T-helper 17 cell (primary cell): ENCODE results near the gene BTBD9. TPM values are rescaled to one million over a fixed set of nuclear protein-coding genes. Genes with fewer than 3 reads are reported as not detected.

Source experiments
- ATAC-seq: fragments of 150-1000 bp; cut with Tn5 transposase; 2 replicates; pipeline ENCODE4 v1.10.0; 2021; ENCODE audit warnings: mild to moderate bottlenecking, moderate library complexity
- DNase-seq, 3 donors: peaks; one replicate each; pipeline versions ENCODE4 v3.0.0 to v3.0.0-alpha.2; 2020 to 2021
- H3K9me3 ChIP-seq: one replicate; pipeline ENCODE4 v1.7.0; 2013; ENCODE audit warnings: low read length, mild to moderate bottlenecking; ENCODE audit not compliant: control insufficient read depth, poor library complexity, severe bottlenecking
- H3K27ac Mint-ChIP-seq: one replicate; pipeline ENCODE4 v1.8.0; 2022; ENCODE audit warnings: mild to moderate bottlenecking, moderate library complexity, mixed read lengths
- H3K27me3 Mint-ChIP-seq: one replicate; pipeline ENCODE4 v1.8.0; 2022; ENCODE audit warnings: mixed read lengths
- H3K36me3 Mint-ChIP-seq: one replicate; pipeline ENCODE4 v1.8.0; 2022; ENCODE audit warnings: low read depth, mixed read lengths
- H3K4me1 Mint-ChIP-seq: one replicate; pipeline ENCODE4 v1.8.0; 2022; ENCODE audit warnings: mild to moderate bottlenecking, mixed read lengths
- H3K4me3 Mint-ChIP-seq: one replicate; pipeline ENCODE4 v1.8.0; 2022; ENCODE audit warnings: mild to moderate bottlenecking, moderate library complexity, mixed read lengths
- total RNA-seq, 4 donors: library from RNA in 2 of 4; stranded (reverse) in 2 of 4; gene quantifications; one replicate each; pipeline ENCODE4 v1.2.3 and lab custom pipeline; 2022 to 2026

The BTBD9 gene
- total RNA-seq, 2 donors from 2014 or later: 61.3 to 63.5 TPM

DNA sequence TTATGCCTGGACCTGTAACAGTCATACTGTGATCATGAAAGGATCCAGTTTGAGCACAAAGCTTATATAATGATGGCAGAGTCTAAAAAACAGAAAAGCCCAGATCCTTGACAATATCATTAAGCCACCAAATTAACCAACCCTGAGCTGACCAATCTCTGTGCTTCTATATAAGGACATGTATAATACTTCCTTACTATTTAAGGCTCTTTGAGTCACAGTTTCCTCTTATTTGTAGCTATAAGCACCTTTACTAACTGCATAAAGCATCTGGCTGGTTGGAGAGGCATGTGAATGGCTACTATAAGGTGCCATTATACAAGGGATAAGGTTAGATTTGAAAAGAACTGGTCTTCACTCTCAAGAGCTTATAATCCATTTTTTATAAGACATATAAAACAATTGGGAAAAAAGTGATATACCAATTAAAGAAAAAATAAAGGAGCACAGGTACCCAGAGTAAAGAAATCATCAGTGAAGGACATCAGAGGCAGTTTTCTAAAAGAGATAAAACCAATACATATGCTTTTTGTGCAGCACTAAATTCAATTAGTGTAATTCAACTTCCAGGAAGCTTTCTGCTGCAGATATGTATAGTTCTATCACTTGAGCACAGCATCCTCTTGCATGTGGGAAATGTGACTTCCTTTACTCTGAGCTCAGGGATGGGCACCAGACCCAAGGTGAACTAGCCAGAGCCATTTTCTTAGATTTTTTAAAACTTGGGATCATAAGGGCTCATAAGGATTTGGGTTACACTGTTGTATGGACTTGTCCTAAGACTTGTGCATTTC lies 121.0 kb downstream of the BTBD9 start:
- Mint-ChIP-seq H3K4me3 (no peak overlapping the region), H3K4me1 (peaks cover 20% of the 10 kb centered on the region), H3K27me3 (no peaks in the 10 kb centered on the region), H3K27ac (no peak overlapping the region), H3K36me3 (no peaks in the 10 kb centered on the region)
- ATAC-seq: no peak
- no peak for DNase-seq
- no peaks in the 10 kb centered on the region for H3K9me3 ChIP-seq

GRCh38 chr6:38517005-38517404 lies 122.7 kb downstream of the BTBD9 start:
- Mint-ChIP-seq H3K27ac (no peak overlapping the region), H3K36me3 (no peaks in the 10 kb centered on the region), H3K27me3 (no peaks in the 10 kb centered on the region), H3K4me3 (no peak overlapping the region), H3K4me1 (peaks cover 17% of the 10 kb centered on the region)
- DNase-seq (no peak), ATAC-seq (no peak)
- no peaks in the 10 kb centered on the region for H3K9me3 ChIP-seq

DNA sequence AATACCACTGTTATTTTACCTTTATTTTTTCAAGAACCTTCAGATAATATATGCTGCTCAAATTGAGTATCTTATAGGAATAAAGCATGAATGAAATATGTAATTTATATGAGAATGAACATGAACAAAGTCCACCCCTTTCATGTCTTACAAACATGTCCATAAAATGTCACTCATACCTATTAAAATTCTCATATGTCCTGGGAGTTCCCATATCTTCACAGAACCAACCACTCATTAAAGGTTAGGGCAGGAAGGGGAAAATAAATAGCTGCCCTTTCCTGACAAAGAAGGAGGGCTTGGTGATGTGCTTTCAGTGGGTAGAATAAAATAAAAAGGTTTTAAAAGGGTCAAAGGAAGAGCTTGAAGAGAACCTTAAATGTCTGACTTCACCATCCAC lies 125.3 kb downstream of the BTBD9 start:
- H3K4me1 Mint-ChIP-seq: peaks cover 19% of the 10 kb centered on the region
- H3K27me3 Mint-ChIP-seq: no peaks in the 10 kb centered on the region
- DNase-seq (no peak), ATAC-seq (no peak)
- H3K36me3 Mint-ChIP-seq: no peaks in the 10 kb centered on the region
- no peak overlapping the region for H3K27ac Mint-ChIP-seq
- H3K4me3 Mint-ChIP-seq: no peak overlapping the region
- no peaks in the 10 kb centered on the region for H3K9me3 ChIP-seq

GRCh38 chr6:38512211-38512610 lies 127.5 kb downstream of the BTBD9 start:
- no peak overlapping the region for H3K27ac Mint-ChIP-seq
- ATAC-seq (no peak), DNase-seq (no peak)
- H3K27me3 Mint-ChIP-seq: no peaks in the 10 kb centered on the region
- H3K9me3 ChIP-seq: no peaks in the 10 kb centered on the region
- H3K4me1 Mint-ChIP-seq: peaks cover 13% of the 10 kb centered on the region
- H3K36me3 Mint-ChIP-seq: no peaks in the 10 kb centered on the region
- H3K4me3 Mint-ChIP-seq: no peak overlapping the region

DNA sequence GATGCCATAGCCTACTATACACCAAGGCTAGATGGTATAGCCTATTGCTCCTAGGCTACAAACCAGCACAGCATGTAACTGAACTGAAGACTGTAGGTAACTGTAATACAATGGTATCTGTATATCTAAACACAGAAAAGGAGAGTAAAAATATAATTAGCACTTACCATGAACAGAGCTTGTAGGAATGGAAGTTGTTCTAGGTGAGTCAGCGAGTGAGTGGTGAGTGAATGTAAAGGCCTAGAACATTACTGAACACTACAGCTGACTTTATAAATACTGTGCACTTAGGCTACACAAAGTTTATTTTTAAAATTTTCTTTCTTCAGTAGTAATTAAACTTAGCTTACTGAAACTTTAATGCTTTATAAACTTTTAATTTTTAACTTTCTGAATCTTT lies 129.5 kb downstream of the BTBD9 start:
- no peaks in the 10 kb centered on the region for H3K36me3 Mint-ChIP-seq
- H3K27me3 Mint-ChIP-seq: no peaks in the 10 kb centered on the region
- no peak for ATAC-seq
- no peaks in the 10 kb centered on the region for H3K9me3 ChIP-seq
- no peak for DNase-seq
- no peak overlapping the region for H3K27ac Mint-ChIP-seq
- H3K4me1 Mint-ChIP-seq: peaks cover 7% of the 10 kb centered on the region
- no peak overlapping the region for H3K4me3 Mint-ChIP-seq

DNA sequence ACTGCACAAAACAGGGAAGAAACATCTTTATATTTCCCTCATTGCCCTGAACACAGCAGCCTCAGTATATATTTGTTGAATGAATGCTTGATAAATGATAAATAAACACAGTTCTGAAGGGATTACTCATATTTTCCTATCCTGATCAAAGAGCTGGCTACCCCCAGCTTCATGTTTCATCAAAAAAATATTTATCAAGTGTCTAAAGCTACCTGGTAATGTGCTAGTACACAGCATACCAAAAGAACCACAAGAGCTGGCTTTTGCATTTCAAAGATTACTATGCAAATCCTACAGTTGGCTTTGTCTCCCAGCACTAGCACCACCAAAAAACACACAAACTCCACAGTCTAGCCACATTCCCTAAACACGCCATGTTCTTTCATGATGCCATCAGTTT lies 130.0 kb downstream of the BTBD9 start:
- H3K4me3 Mint-ChIP-seq: no peak overlapping the region
- H3K9me3 ChIP-seq: no peaks in the 10 kb centered on the region
- ATAC-seq (no peak), DNase-seq (no peak)
- H3K27me3 Mint-ChIP-seq: no peaks in the 10 kb centered on the region
- no peaks in the 10 kb centered on the region for H3K36me3 Mint-ChIP-seq
- H3K4me1 Mint-ChIP-seq: peaks cover 7% of the 10 kb centered on the region
- no peak overlapping the region for H3K27ac Mint-ChIP-seq

DNA sequence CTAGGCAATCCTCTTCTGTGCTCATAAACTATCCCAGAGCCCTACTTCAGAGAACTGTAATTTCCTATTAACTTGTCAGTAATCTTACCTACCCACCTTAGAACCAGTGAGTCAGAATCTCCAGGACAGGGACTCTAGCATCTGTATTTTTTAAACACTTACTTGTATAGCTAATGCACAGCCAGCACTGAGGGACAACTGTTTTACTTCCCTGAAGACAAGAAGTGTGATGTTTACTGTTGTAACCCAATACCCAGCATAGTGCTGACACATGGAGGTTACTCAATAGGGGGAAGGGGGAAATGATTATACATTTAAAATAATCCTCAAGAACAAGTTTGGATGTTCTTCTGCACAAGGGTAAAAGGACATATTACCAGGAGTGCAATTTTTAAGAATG lies 130.8 kb downstream of the BTBD9 start:
- H3K9me3 ChIP-seq: no peaks in the 10 kb centered on the region
- H3K36me3 Mint-ChIP-seq: no peaks in the 10 kb centered on the region
- DNase-seq (no peak), ATAC-seq (no peak)
- H3K27ac Mint-ChIP-seq: no peak overlapping the region
- no peak overlapping the region for H3K4me3 Mint-ChIP-seq
- H3K4me1 Mint-ChIP-seq: peaks cover 6% of the 10 kb centered on the region
- H3K27me3 Mint-ChIP-seq: no peaks in the 10 kb centered on the region

DNA sequence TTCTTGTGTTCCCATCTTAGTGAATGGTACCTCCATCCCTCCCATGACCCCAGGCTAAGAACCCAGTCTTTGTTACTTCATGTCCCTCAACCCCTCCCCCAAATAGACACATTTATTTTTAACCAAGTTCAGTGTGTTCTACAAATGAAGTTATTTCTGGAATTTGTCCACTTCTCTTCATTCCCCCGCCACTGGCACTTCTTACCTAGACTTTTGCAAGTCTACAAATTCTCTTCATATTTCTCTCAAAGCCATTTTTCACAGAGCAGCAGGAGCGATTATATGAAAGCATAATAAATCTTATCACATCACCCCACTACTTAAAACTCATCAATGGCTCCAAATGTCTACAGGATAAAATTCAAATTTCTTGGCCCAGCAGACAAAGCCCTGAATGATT lies 131.4 kb downstream of the BTBD9 start:
- no peaks in the 10 kb centered on the region for H3K9me3 ChIP-seq
- Mint-ChIP-seq H3K27me3 (no peaks in the 10 kb centered on the region), H3K36me3 (no peaks in the 10 kb centered on the region), H3K27ac (no peak overlapping the region), H3K4me1 (peaks cover 4% of the 10 kb centered on the region), H3K4me3 (no peak overlapping the region)
- ATAC-seq (no peak), DNase-seq (no peak)

GRCh38 chr6:38507173-38507572 lies 132.6 kb downstream of the BTBD9 start:
- ATAC-seq: no peak
- no peaks in the 10 kb centered on the region for H3K36me3 Mint-ChIP-seq
- no peak overlapping the region for H3K4me3 Mint-ChIP-seq
- H3K4me1 Mint-ChIP-seq: peaks cover 4% of the 10 kb centered on the region
- H3K27ac Mint-ChIP-seq: no peak overlapping the region
- DNase-seq: no peak
- no peaks in the 10 kb centered on the region for H3K9me3 ChIP-seq
- H3K27me3 Mint-ChIP-seq: no peaks in the 10 kb centered on the region

DNA sequence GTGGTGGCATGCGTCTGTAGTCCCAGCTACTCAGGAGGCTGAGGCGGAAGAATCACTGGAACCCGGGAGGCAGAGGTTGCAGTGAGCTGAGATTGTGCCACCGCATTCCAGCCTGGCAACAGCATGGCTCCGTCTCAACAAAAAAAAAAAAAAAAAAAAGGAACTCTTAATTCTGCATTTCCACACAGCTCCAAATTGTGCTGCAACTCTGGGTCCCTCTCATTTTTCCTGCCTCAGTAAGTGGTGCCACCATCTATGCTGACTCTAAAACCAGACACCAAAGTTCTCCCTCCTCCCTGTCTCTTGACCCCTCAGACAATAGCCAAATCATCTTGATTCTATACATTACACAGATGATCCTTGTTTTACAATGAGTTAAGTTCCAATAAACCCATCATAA lies 133.9 kb downstream of the BTBD9 start:
- no peaks in the 10 kb centered on the region for H3K9me3 ChIP-seq
- H3K36me3 Mint-ChIP-seq: no peaks in the 10 kb centered on the region
- ATAC-seq (no peak), DNase-seq (no peak)
- no peak overlapping the region for H3K27ac Mint-ChIP-seq
- peaks cover 4% of the 10 kb centered on the region for H3K4me1 Mint-ChIP-seq
- no peak overlapping the region for H3K4me3 Mint-ChIP-seq
- H3K27me3 Mint-ChIP-seq: no peaks in the 10 kb centered on the region

DNA sequence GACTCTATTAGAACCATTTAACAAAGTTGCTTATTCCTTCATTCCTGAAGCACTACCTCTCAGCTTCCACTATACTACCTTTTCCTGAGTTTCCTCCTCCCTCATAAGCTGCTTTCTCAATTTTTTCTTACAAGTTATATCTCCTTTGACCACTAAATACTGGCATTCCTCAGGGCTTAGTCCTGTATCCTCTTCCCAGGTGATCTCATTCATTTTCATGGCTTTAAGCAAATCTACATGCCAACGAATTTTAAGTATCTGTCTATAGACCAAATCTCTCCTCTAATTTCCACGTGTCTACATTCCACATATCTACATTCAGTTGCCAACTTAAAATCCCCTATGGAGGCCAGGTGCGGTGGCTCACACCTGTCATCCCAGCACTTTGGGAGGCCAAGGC lies 134.7 kb downstream of the BTBD9 start:
- DNase-seq (no peak), ATAC-seq (no peak)
- Mint-ChIP-seq H3K4me1 (peaks cover 2% of the 10 kb centered on the region), H3K27ac (no peak overlapping the region), H3K27me3 (no peaks in the 10 kb centered on the region), H3K36me3 (no peaks in the 10 kb centered on the region), H3K4me3 (no peak overlapping the region)
- no peaks in the 10 kb centered on the region for H3K9me3 ChIP-seq

- no peak for ATAC-seq
- H3K36me3 Mint-ChIP-seq: no peaks in the 10 kb centered on the region
Measured at GRCh38 chr6:38503960-38504682, 135.6 kb downstream of the BTBD9 start.

DNA sequence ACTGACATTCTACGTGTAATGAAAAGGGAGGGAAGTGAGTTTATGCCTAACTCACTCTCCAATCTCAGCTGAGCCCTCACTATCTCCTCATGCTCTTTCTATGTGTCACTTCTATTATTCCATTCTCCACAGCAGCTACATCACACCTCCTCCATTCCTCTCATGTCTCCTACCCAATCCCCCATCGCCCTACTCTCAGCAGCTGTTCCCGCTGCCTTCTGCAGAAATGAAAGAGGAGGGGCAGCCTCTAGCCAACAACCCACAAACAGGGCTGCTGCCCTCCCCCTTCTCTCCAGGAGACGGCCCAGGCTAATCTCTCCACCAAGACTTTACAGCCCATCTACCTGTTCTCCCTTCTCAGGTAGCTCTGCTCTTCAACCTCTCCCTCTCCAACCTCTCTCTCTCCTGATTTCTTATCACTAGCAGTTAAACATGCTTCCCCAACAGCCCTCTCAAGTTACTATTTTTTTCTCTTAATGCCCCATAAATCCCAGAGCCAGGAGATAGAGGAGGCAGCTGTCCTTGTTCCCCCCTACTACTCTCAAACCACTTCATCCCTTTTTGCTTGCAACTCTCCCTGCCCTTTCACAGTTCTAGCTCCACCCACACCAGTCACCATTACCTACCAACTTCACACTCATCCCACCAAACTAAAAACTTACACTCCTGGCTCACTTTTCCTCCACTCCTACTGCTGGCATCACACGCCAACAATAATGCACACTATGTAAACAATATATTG lies 136.5 kb downstream of the BTBD9 start:
- ATAC-seq: no peak
- no peak overlapping the region for H3K27ac Mint-ChIP-seq
- no peak overlapping the region for H3K4me3 Mint-ChIP-seq
- H3K9me3 ChIP-seq: no peaks in the 10 kb centered on the region
- no peak for DNase-seq
- H3K4me1 Mint-ChIP-seq: peaks cover 2% of the 10 kb centered on the region
- no peaks in the 10 kb centered on the region for H3K27me3 Mint-ChIP-seq
- H3K36me3 Mint-ChIP-seq: no peaks in the 10 kb centered on the region

More at GRCh38 chr6:38503960-38504682, 135.6 kb downstream of the BTBD9 start:
- no peaks in the 10 kb centered on the region for H3K9me3 ChIP-seq
- Mint-ChIP-seq H3K4me1 (peaks cover 2% of the 10 kb centered on the region), H3K27me3 (no peaks in the 10 kb centered on the region), H3K27ac (no peak overlapping the region), H3K4me3 (no peak overlapping the region)
- no peak for DNase-seq
